NCI-H748 (cell line): Measurements from ENCODE around the gene RNF169.

ENCODE experiments used
- DNase-seq: peaks from one replicate; lab custom pipeline; 2025; ENCODE audit not compliant: unreplicated experiment; lab: John Stamatoyannopoulos, UW

Gene RNF169

DNA sequence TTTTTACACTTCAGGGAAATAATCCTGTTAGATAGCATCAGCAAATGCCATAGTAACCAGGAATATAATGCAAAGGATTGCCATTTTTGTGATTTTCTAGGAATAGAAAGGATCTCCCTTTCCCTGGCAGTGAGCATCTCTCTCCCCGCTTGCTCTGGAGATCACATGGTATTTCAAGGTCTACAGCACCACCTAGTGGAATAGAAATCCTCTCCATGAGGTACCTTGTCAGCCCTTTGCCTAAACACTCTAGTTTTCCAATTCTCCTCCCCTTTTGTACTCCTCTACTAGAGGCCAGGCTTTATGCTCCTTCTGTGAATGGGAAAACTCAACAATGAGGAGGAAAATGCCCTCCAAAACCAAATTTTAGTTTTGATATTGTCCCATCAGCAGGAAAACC, 121.8 kb downstream of the RNF169 start:
- DNase-seq, result peak; percentile 27

DNA sequence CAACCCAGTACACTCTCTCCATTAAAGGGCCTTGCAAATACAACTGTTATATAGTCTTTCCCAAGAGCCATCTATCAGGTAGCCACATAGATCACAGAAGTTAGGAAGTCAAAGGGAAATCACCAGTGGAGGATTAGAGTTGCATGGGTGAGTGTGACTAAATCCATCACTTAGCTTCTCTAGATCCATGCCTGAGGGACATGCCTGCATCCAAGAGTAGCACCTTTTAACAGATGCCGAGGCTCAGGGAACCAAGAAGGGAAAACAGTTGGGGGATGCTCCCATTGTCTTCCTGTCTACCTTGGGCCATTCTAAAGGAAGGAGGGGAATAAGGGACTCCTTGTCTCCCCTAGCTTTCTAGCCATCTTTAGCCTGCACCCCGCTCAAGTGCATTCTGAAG, 122.4 kb downstream of the RNF169 start:
- no peak for DNase-seq

DNA sequence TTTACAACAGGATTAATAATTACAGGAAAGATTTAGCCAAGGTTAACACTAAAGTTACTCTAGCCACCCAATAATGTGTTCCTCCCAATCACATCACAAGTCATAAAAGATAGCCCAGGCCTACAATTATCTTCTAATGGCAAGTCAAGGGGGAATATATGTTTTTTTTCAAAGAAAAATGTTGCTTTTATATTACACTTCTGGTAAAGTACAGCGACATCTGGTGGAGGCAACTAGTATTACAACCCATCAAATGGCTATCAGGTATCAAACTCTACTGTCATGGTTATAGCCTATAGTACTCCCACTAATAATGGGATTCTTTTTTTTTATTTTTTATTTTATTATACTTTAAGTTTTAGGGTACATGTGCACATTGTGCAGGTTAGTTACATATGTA, 128.5 kb downstream of the RNF169 start:
- no peak for DNase-seq
